PC-9 (cell line): ENCODE measurements around the gene LIAS.

Experiments used
- EZH2 ChIP-seq: fragments of 200-600 bp; sonication (generic); IDR thresholded peaks from 2 replicates; pipeline ENCODE4 v1.8.0; 2017; ENCODE audit warnings: antibody characterized with exemption, low read depth
- TF ChIP-seq, protein P1 (sequence below): fragments of 200-600 bp; sonication (generic); conservative IDR thresholded peaks from 2 replicates; pipeline ENCODE4 v1.6.1; 2017; ENCODE audit warnings: mixed run types, antibody characterized with exemption, mild to moderate bottlenecking, moderate library complexity

DNA sequence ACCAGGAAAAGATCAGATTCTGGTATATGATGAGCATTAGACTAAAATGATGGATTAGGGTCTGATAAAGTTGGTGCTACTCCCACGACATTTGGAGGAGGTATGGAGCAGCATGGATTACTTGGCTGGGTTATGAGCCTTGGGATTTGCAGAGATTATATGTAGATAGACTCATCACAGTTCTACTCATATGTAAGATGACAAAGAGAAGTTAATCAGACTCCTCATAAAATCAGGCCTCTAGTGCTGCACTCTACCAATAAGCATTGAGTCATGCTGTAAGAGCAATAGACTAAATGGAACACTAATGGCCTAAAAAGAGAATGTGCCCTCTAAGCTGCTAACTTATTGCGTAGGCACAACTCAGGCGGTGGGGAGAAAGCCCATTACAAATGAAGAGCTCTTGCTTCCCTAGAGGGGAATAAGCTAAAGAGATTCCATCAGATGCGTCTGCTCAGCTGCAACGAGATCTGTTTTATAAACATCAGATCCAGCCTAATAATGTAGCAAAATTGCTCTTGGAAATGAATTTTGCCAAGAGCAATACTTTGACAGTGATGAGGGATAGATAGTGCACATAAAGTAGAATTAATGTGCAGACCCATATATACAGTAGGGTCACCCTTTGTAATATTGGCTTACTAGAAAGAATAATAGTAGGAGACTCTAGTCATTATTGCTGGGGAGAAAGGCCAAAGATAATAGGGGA, 17.5 kb downstream of the LIAS start:
- TF ChIP-seq, protein P1, sequence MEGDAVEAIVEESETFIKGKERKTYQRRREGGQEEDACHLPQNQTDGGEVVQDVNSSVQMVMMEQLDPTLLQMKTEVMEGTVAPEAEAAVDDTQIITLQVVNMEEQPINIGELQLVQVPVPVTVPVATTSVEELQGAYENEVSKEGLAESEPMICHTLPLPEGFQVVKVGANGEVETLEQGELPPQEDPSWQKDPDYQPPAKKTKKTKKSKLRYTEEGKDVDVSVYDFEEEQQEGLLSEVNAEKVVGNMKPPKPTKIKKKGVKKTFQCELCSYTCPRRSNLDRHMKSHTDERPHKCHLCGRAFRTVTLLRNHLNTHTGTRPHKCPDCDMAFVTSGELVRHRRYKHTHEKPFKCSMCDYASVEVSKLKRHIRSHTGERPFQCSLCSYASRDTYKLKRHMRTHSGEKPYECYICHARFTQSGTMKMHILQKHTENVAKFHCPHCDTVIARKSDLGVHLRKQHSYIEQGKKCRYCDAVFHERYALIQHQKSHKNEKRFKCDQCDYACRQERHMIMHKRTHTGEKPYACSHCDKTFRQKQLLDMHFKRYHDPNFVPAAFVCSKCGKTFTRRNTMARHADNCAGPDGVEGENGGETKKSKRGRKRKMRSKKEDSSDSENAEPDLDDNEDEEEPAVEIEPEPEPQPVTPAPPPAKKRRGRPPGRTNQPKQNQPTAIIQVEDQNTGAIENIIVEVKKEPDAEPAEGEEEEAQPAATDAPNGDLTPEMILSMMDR, result no peak
- no peak for TF ChIP-seq EZH2
